ENCODE data around the gene SAMD5.

- TF ChIP-seq CTCF (IDR thresholded peaks at IDR 0.05) (no peak), POLR2AphosphoS5 (IDR thresholded peaks at IDR 0.05) (no peak)
These were observed 14.1 kb downstream of the SAMD5 start for GRCh38 chr6:147522597-147522996.

Measured in sigmoid colon (tissue), 4 donors.